HFFc6 (cell line): ENCODE measurements around the gene SLC51B. TPM values are rescaled to one million over a fixed set of nuclear protein-coding genes. Genes with fewer than 3 reads are reported as not detected.
"Not testable (repeated sequence)": the region's sequence is repeated elsewhere in the genome, so short reads cannot be mapped to it uniquely, and the experiment has no call there.

Experiments
- DNase-seq: peaks from one replicate; pipeline ENCODE4 v3.0.0-alpha.2; 2018
- H3K27ac Mint-ChIP-seq: 2 replicates; pipeline ENCODE4 v1.8.0; 2020; ENCODE audit warnings: mild to moderate bottlenecking, mixed read lengths
- H3K27me3 Mint-ChIP-seq: 2 replicates; pipeline ENCODE4 v1.8.0; 2021; ENCODE audit warnings: mild to moderate bottlenecking, moderate library complexity, mixed read lengths; ENCODE audit not compliant: insufficient read depth
- H3K36me3 Mint-ChIP-seq: 2 replicates; pipeline ENCODE4 v1.8.0; 2021; ENCODE audit warnings: low read depth, mixed read lengths
- H3K4me1 Mint-ChIP-seq: 2 replicates; pipeline ENCODE4 v1.8.0; 2020; ENCODE audit warnings: low read depth, mixed read lengths
- H3K4me3 Mint-ChIP-seq: 2 replicates; pipeline ENCODE4 v1.8.0; 2020; ENCODE audit warnings: mild to moderate bottlenecking, moderate library complexity, mixed read lengths
- H3K9me3 Mint-ChIP-seq: 2 replicates; pipeline ENCODE4 v1.8.0; 2020; ENCODE audit warnings: mild to moderate bottlenecking, mixed read lengths
- total RNA-seq, 6 experiments: library from RNA; stranded (reverse); fragmentation: NEBNext Ultra II Directional; extraction: Animal tissue kit (Norgen Biotek cat#: 25700); gene quantifications; 2 replicates in 1 of 6; 3 replicates in 5 of 6; pipeline ENCODE4 v1.2.3, GENCODE V29; 2021
- TF ChIP-seq, protein P1 (sequence below): fragments of 200-600 bp; sonication (generic); IDR thresholded peaks from 2 replicates; pipeline ENCODE4 v1.5.0; 2021; ENCODE audit warnings: antibody characterized with exemption, mild to moderate bottlenecking

SLC51B gene
- total RNA-seq, 6 experiments from 2014 or later = not detected

- H3K36me3 Mint-ChIP-seq = no peaks in the 10 kb centered on the region
- H3K4me1 Mint-ChIP-seq = peaks cover 33% of the 10 kb centered on the region
- no peaks in the 10 kb centered on the region for H3K9me3 Mint-ChIP-seq
- no peak overlapping the region for H3K27ac Mint-ChIP-seq
- H3K27me3 Mint-ChIP-seq = no peaks in the 10 kb centered on the region
- no peak overlapping the region for H3K4me3 Mint-ChIP-seq
- DNase-seq = no peak
- TF ChIP-seq, protein P1, sequence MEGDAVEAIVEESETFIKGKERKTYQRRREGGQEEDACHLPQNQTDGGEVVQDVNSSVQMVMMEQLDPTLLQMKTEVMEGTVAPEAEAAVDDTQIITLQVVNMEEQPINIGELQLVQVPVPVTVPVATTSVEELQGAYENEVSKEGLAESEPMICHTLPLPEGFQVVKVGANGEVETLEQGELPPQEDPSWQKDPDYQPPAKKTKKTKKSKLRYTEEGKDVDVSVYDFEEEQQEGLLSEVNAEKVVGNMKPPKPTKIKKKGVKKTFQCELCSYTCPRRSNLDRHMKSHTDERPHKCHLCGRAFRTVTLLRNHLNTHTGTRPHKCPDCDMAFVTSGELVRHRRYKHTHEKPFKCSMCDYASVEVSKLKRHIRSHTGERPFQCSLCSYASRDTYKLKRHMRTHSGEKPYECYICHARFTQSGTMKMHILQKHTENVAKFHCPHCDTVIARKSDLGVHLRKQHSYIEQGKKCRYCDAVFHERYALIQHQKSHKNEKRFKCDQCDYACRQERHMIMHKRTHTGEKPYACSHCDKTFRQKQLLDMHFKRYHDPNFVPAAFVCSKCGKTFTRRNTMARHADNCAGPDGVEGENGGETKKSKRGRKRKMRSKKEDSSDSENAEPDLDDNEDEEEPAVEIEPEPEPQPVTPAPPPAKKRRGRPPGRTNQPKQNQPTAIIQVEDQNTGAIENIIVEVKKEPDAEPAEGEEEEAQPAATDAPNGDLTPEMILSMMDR = no peak
Observed at GRCh38 chr15:65042776-65043327, 2.3 kb upstream of the SLC51B start.

GRCh38 chr15:65044218-65044617 lies 969 bp upstream of the SLC51B start:
- Mint-ChIP-seq H3K4me1 (peaks cover 34% of the 10 kb centered on the region), H3K27ac (peak overlapping the region; percentile 40; the same call in 1 of the 2 replicates)
- not testable (repeated sequence) for H3K4me3 Mint-ChIP-seq, H3K9me3 Mint-ChIP-seq, H3K27me3 Mint-ChIP-seq, H3K36me3 Mint-ChIP-seq
- DNase-seq = peak; percentile 63

DNA sequence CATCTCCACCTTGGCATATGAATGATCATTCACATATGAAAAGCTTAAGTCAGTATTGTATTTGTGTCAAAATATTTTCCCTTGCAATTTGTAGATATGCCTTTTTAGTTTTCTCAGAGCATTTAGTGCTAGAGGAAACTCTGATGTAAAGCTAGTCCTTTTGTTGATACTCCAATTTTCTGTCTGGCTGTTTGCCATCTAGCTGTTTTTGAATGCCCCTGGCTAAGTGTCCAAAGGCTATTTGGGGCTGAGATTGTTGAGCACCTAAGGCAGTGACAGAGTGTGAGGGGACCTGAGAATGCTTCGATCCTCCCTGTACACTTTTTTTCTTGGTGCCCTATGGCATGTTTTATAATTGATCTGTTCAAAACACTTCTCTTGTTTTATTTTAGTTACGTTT lies 3.1 kb downstream of the SLC51B start:
- Mint-ChIP-seq H3K27me3 (peaks cover 1% of the 10 kb centered on the region; the same call in 1 of the 2 replicates), H3K4me1 (peaks cover 45% of the 10 kb centered on the region), H3K36me3 (no peaks in the 10 kb centered on the region), H3K4me3 (no peak overlapping the region), H3K27ac (no peak overlapping the region), H3K9me3 (no peaks in the 10 kb centered on the region)
- TF ChIP-seq, protein P1 = no peak
- DNase-seq = no peak

DNA sequence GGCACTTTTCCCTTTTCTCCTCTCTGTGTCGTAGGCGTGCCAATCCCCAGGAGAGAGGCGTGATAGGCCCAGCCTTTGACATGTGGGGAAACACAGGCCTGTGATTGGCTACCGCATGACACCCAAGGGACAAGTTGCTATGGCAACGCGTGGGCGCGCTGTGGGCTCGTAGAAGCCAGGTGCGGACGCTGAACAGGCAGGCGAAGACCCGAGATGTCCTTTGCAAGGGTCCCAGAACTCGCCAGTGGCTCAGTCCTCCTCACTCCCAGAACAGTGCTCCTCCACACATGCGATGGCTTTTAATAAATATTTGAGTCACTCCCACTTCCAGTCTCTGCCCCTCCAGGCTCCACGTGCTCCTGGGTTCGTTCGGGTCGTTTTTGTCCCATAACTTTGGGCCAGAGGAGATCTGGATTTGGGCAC lies 4.2 kb downstream of the SLC51B start:
- Mint-ChIP-seq H3K36me3 (no peaks in the 10 kb centered on the region), H3K9me3 (no peaks in the 10 kb centered on the region), H3K27ac (peak overlapping the region; percentile 85), H3K27me3 (peaks cover 1% of the 10 kb centered on the region; the same call in 1 of the 2 replicates), H3K4me3 (peak overlapping the region; percentile 86), H3K4me1 (peaks cover 33% of the 10 kb centered on the region)
- peak; percentile 91 for DNase-seq
- TF ChIP-seq, protein P1 = no peak

GRCh38 chr15:65050270-65050669 lies 5.1 kb downstream of the SLC51B start:
- TF ChIP-seq, protein P1 = no peak
- Mint-ChIP-seq H3K27me3 (peaks cover 1% of the 10 kb centered on the region; the same call in 1 of the 2 replicates), H3K36me3 (no peaks in the 10 kb centered on the region), H3K27ac (peak overlapping the region; percentile 85), H3K4me1 (peaks cover 25% of the 10 kb centered on the region), H3K9me3 (no peaks in the 10 kb centered on the region), H3K4me3 (peak overlapping the region; percentile 86)
- DNase-seq = peak; percentile 25

DNA sequence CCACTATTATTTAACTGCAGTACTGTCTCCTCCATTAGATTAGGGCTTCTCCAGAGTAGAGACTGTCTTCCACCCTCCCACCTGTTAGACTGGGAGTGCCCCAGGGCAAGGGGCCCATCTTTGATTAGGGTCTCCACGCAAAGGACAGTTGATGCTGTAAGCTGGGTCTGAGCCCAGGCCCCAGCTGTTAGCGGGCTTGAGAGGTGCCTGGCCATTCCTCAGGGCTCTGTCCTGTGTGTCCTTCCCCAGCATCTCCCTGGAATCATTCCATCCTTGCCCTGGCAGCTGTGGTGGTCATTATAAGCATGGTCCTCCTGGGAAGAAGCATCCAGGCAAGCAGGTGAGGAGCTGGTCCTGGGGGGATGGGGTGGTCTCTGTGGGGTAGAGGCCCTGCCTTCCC lies 6.1 kb downstream of the SLC51B start:
- Mint-ChIP-seq H3K36me3 (no peaks in the 10 kb centered on the region), H3K27ac (no peak overlapping the region), H3K9me3 (no peaks in the 10 kb centered on the region), H3K4me3 (no peak overlapping the region), H3K27me3 (peaks cover 7% of the 10 kb centered on the region), H3K4me1 (peaks cover 30% of the 10 kb centered on the region)
- TF ChIP-seq, protein P1 = no peak
- no peak for DNase-seq
